Kidney (tissue), 14 donors: Measurements from ENCODE around the gene ARHGAP26. TPM values are rescaled to one million over a fixed set of nuclear protein-coding genes. Genes with fewer than 3 reads are reported as not detected.
A peak's percentile ranks its signal among the peaks of the same experiment; 100 is the strongest.

Experiments
- DNase-seq, 5 donors: peaks; one replicate each; pipeline ENCODE4 v3.0.0-alpha.2; 2013 to 2020
- FAIRE-seq: peaks from 2 replicates; lab custom pipeline; 2012; peaks lifted over from hg19 to GRCh38; lab: Jason Lieb, UNC
- H3K27ac ChIP-seq, 2 donors: one replicate each; pipeline ENCODE4 v1.7.0; 2013; ENCODE audit warnings: low read depth in 2 of 2, low read length in 2 of 2, inconsistent platforms in 1 of 2
- H3K27me3 ChIP-seq: one replicate; pipeline ENCODE4 v1.7.1; 2013; ENCODE audit warnings: low read length, inconsistent platforms; ENCODE audit not compliant: control insufficient read depth, insufficient read depth
- H3K36me3 ChIP-seq, 3 donors: one replicate each; pipeline versions ENCODE4 v1.7.0 to v1.7.1; 2013; ENCODE audit warnings: low read length in 3 of 3, control low read depth in 1 of 3, inconsistent platforms in 1 of 3; ENCODE audit not compliant: insufficient read depth in 3 of 3, control insufficient read depth in 2 of 3
- H3K4me1 ChIP-seq, 3 donors: one replicate each; pipeline versions ENCODE4 v1.7.0 to v1.7.1; 2013; ENCODE audit warnings: low read length in 3 of 3, inconsistent platforms in 1 of 3, low read depth in 1 of 3; ENCODE audit not compliant: control insufficient read depth in 2 of 3, insufficient read depth in 2 of 3
- H3K4me3 ChIP-seq, 3 donors: one replicate each; pipeline versions ENCODE4 v1.7.0 to v1.8.1; 2013; ENCODE audit warnings: low read length in 3 of 3, control low read depth in 1 of 3, inconsistent platforms in 1 of 3
- H3K9ac ChIP-seq, 3 donors: one replicate each; pipeline versions ENCODE4 v1.7.0 to v1.7.1; 2013; ENCODE audit warnings: low read length in 3 of 3, control low read depth in 1 of 3, inconsistent platforms in 1 of 3
- H3K9me3 ChIP-seq, 3 donors: one replicate each; pipeline versions ENCODE4 v1.7.0 to v1.7.1; 2013; ENCODE audit warnings: low read length in 3 of 3, control low read depth in 1 of 3, inconsistent platforms in 1 of 3; ENCODE audit not compliant: control insufficient read depth in 2 of 3, insufficient read depth in 1 of 3
- intact Hi-C: fragments of 100-400 bp; cut with DNase I; formaldehyde crosslinking; loops from one replicate; pipeline ENCODE4 v1.11.1; 2022
- polyA plus RNA-seq: library from polyadenylated mRNA; stranded (reverse); fragments of 350-450 nt; fragmentation: Illumina TruSeq; extraction: RNeasy Lipid Tissue Mini Kit (QIAGEN cat#74804); gene quantifications from one replicate; pipeline ENCODE4 v1.2.3, GENCODE V29; 2014; ENCODE audit warnings: low read depth, low replicate concordance; ENCODE audit not compliant: insufficient read depth
- total RNA-seq: library from RNA; stranded (reverse); fragmentation: NEBNext Ultra II Directional; extraction: Animal tissue kit (Norgen Biotek cat#: 25700); gene quantifications from one replicate; pipeline ENCODE4 v1.2.1, GENCODE V29; 2021
- TF ChIP-seq, protein P1 (sequence below): IDR thresholded peaks from 3 replicates; pipeline ENCODE4 v1.5.1; 2012; ENCODE audit warnings: mild to moderate bottlenecking, moderate library complexity, borderline replicate concordance; ENCODE audit not compliant: insufficient read depth; ENCODE audit errors: extremely low read depth
- donor health status: control.
- donor health status: control.
- donor health status: control.
- donor health status: control.
- donor health status: control.
- donor health status: DM: yes; HTN: yes; CAD: no.
- donor health status: Normal renal cell carcinoma (clear cell type).

The ARHGAP26 gene
- total and polyA plus RNA-seq, 2 donors from 2014 or later = 2.5 to 85.7 TPM

DNA sequence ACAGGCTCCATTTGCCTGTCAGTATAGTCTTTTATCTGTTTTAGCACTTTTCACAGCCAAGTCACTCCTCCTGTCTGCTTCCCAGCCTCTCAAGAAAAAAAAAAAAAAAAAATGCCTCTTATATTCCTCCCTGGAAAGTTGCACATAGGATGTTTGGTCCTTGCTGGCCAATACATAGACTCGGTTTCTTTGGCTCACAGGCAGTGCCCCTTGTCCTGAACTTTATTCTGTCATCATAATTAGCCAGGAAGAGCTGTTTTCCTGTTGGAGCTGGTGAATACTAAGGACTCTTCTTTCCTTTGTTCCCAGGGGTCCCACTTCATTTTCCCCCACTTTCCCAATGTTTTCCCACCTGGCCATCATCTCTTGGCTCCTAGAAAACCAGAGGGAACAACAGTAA, 442.1 kb downstream of the ARHGAP26 start:
- FAIRE-seq = no peak
- TF ChIP-seq, protein P1, sequence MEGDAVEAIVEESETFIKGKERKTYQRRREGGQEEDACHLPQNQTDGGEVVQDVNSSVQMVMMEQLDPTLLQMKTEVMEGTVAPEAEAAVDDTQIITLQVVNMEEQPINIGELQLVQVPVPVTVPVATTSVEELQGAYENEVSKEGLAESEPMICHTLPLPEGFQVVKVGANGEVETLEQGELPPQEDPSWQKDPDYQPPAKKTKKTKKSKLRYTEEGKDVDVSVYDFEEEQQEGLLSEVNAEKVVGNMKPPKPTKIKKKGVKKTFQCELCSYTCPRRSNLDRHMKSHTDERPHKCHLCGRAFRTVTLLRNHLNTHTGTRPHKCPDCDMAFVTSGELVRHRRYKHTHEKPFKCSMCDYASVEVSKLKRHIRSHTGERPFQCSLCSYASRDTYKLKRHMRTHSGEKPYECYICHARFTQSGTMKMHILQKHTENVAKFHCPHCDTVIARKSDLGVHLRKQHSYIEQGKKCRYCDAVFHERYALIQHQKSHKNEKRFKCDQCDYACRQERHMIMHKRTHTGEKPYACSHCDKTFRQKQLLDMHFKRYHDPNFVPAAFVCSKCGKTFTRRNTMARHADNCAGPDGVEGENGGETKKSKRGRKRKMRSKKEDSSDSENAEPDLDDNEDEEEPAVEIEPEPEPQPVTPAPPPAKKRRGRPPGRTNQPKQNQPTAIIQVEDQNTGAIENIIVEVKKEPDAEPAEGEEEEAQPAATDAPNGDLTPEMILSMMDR = no peak
- DNase-seq = peak in 1 of 5 donors; percentile 8
- intact Hi-C loops = no loop called here
- Histone ChIP-seq H3K4me3 (no peak overlapping the region), H3K9me3 (no peaks in the 10 kb centered on the region), H3K4me1 (peaks cover 0 to 8% (median 7%) of the 10 kb centered on the region in 3 donors), H3K9ac (no peak overlapping the region), H3K27me3 (no peaks in the 10 kb centered on the region), H3K36me3 (no peaks in the 10 kb centered on the region), H3K27ac (no peak overlapping the region)

DNA sequence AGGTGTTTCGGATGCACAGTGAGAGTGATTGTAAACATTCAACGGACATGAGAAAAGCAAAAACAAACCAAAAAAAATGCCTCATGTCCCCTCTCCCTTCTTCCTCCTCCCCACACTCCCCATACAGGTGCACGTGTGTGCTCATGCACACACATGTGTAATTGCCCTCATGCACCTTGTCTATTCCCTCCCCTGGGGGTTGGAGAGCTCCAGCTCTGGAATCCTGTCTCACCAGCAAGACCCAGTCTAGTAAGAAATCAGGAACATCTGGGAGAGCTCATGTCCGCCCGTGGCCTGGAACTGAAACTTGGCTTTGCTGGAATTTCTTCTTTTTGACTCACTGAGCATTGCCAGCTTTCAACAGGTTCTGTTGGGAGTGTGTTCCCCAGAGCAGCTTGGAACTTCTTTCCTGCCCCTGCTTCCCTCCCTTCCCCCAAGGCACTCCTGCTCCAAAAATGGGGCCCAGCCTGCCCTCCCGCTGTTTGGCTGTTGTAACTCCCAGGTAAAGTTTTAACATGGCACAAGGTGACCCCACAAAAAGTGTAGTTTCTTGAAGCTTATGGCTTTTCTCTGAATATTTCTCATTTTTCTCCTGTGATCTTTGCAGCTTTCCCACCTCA, 443.2 kb downstream of the ARHGAP26 start:
- peak in 2 of 5 donors; percentile 24 to 39 for DNase-seq
- no peak overlapping the region for H3K4me3 ChIP-seq
- H3K27me3 ChIP-seq = no peaks in the 10 kb centered on the region
- TF ChIP-seq, protein P1 = no peak
- H3K36me3 ChIP-seq = no peaks in the 10 kb centered on the region
- peaks cover 0 to 7% (median 6%) of the 10 kb centered on the region in 3 donors for H3K4me1 ChIP-seq
- no peak overlapping the region for H3K27ac ChIP-seq
- H3K9ac ChIP-seq = peak overlapping the region in 1 of 3 donors; percentile 6
- no peak for FAIRE-seq
- intact Hi-C loops = no loop called here
- no peaks in the 10 kb centered on the region for H3K9me3 ChIP-seq

DNA sequence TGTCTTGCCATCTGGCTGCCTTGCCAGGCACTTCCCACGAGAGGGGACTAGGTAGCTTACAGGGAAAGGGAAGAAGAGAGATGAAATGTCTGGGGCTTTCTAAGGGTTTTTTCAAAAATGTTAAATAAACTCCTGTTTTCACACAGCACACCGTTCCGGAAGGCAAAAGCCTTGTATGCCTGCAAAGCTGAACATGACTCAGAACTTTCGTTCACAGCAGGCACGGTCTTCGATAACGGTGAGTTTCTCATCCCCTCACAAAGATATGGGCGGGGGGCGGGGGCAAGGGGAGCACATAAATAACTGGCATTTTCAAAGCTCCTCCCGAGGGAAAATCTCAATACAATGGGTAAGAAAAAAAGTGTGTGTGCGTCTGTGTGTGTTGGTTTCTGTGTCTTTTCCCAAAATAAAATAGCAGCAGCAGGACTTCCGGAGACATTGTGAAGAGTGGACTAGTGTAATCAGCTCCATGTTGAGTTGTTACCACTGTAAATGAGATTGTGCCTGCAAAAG, 443.7 kb downstream of the ARHGAP26 start:
- TF ChIP-seq, protein P1 = no peak
- no peaks in the 10 kb centered on the region for H3K27me3 ChIP-seq
- DNase-seq = peak in 2 of 5 donors; percentile 22 to 24
- H3K9ac ChIP-seq = peak overlapping the region in 1 of 3 donors; percentile 6
- no peak overlapping the region for H3K4me3 ChIP-seq
- no peak overlapping the region for H3K27ac ChIP-seq
- peaks cover 0 to 7% (median 6%) of the 10 kb centered on the region in 3 donors for H3K4me1 ChIP-seq
- H3K36me3 ChIP-seq = no peaks in the 10 kb centered on the region
- no peaks in the 10 kb centered on the region for H3K9me3 ChIP-seq
- intact Hi-C loops = no loop called here
- no peak for FAIRE-seq
